HG03175 (cell line): ENCODE results near the gene FGF5.
"Not testable (repeated sequence)": the region's sequence is repeated elsewhere in the genome, so short reads cannot be mapped to it uniquely, and the experiment has no call there.

Experiments used
- ATAC-seq: cut with Tn5 transposase; IDR thresholded peaks from one replicate; pipeline ENCODE4 v1.9.1; 2021; ENCODE audit warnings: mild to moderate bottlenecking, moderate library complexity; ENCODE audit not compliant: unreplicated experiment

Gene FGF5, protein sequence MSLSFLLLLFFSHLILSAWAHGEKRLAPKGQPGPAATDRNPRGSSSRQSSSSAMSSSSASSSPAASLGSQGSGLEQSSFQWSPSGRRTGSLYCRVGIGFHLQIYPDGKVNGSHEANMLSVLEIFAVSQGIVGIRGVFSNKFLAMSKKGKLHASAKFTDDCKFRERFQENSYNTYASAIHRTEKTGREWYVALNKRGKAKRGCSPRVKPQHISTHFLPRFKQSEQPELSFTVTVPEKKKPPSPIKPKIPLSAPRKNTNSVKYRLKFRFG

DNA sequence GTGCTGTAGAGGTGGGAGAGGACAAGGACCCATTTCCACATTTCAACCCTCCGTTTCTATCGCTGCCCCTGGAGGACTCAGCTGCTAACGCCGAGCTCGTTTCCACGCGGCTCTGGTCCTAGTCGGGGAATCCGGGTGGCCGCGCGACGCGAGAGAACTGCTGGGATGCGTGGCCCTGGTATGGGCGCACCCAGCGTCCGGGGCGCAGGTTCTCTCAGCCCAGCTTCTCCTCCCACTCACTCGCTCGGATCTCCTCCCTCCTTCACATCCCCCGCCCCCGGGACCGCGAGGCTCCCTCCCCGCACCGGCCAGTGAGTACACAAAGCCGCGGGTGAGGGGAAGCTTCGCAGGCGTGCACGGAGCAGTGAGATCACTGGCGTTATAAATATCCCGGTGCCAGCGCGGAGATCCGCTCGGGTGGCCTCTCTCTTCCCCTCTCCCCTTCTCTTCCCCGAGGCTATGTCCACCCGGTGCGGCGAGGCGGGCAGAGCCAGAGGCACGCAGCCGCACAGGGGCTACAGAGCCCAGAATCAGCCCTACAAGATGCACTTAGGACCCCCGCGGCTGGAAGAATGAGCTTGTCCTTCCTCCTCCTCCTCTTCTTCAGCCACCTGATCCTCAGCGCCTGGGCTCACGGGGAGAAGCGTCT lies at the start of gene FGF5:
TSS of gene FGF5 (plus strand) at position 412 of the 649 bp plus-strand sequence. CDS start at position 573, 161 bp downstream.
- ATAC-seq: no peak

DNA sequence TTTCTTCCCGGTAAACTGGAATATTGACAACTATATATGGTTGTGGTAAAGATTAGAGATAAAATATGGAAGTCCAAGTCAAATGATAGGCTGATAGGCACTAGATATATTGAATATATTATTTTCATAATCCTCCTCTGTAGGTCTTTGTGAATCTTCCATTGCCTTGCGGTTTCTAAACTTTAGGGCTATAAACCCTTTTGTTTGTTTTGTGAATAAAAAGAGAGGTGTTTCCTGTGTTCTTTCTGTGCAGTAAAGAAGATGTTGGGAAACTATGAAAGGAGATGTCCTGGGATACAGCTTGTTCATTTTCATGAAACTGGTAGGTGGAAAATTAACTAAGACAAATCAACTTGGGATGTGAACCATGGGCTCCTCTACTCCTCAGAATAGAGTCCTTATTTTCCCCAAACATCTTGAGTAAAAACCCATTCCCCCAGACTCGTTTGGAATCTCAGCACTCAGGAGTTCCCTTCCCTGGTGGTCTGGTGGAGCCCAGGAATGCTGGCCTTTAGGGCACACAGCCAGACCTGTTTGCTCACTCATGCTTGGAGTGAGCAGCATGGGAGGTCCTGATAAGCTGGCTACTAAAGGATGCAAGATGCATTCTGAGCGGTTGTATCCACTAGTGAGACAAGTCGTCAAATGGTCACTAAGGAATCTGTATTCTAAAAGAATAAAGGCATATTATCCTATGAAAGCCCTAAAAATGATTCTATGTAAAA lies 47.0 kb upstream of the FGF5 start:
- ATAC-seq: no peak

DNA sequence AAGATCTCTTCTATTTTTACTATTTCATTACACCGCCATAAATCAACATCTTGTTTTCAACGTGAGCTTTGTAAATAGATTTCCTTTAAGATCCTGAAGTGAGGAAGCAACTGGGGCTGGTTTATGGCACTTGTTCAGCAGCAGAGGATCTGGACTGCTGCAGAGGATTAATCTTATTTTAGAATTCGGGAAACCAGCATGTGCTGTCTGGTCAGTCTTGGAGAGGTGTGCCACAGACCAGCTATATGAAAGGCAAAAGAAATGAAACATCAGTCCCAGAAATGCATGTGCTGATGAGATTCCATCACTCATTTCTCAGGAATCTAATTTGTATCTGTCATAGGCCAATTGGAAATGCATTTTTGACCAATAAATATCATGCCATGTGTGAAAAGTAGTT lies 45.8 kb upstream of the FGF5 start:
- no peak for ATAC-seq

DNA sequence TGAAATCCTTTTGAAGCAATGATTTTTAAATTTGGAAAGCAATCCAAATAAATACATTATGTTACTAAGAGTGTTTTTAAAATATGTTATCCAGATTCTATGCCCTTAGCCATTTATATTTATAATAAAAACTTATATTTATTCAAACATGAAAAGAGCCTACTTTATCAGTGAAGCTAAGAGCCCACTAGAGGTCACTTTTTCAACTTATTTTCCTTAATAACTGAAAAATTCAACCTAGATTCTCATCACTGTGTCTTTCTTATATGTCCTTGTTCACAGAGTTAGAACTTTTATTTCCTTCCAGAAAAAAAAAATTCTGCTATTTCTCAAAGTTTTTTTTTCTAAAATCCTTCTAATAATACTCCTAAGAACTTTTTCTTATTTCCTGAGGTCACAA lies 45.3 kb upstream of the FGF5 start:
- ATAC-seq: no peak

DNA sequence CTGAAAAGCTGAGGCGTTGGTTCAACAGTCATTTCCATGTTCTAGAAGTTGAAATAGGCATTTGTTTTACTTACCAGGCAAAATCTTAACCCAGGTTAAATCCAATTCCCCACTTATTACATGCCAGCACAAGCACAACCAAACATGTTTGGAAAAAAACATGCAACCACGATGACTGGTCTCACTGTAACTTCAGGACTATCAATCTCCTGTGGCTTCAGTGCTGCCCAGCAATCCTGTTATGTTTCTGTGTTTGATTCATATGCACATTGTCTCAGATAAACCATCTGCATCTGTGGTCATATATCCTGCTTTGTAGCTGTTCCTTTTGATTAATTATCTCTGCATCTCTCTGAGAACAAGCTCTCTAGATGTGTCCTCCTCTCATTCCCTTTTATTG lies 40.9 kb upstream of the FGF5 start:
- no peak for ATAC-seq

DNA sequence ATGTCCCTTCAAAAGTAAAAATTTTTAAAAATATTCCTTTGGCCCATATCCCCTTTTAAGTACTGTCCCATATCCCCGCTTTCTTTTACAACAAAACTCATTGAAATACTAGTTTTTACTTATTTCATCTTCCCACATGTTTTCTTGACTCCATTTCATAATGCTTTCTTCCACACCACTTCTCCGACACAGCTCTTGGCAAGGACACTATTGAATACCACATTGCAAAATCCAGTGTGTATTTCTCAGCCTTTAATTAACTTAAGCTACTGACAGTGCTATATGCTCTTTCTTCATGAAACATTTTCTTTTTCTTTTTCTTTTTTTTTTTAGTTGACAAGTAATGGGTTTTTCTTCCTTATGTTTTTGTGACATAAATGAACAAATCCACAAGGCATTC lies 40.4 kb upstream of the FGF5 start:
- ATAC-seq: no peak

DNA sequence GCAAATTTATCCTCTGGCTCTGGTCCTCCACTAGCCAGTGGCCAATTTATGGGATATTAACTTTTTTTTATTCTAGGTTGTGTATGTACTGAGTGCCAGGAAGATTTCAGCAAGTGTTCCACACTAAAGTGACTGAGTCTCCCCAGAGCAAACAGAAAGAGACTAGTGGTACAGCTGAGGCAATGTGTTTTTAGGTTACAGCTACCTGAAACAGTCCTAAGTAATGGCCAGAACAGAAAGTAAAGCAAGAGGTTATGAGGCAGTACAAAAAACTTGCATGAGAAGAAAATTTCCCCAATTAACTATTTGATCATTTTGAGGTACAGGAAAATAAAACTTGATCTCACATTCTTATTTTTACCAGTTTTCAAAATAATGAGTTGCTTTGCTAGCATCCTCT lies 38.0 kb upstream of the FGF5 start:
- ATAC-seq: no peak

DNA sequence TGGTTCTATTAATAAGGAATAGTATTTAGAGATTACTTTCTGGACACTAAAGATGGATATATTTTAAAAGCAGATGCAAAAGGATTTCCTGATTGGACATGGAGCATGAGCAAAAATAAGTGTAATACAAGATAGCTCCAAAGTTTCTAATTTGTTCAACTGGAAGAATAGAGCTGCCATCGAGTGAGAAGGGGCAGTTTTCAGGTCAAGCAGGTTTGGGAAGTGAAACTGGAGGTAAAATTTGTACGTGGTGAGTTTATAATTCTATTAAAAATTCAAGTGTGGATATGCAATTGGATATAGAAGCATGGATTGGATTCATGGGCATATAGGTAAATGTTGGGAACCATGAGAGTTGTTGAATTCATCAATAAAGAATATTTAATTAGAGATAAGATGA lies 37.3 kb upstream of the FGF5 start:
- no peak for ATAC-seq

DNA sequence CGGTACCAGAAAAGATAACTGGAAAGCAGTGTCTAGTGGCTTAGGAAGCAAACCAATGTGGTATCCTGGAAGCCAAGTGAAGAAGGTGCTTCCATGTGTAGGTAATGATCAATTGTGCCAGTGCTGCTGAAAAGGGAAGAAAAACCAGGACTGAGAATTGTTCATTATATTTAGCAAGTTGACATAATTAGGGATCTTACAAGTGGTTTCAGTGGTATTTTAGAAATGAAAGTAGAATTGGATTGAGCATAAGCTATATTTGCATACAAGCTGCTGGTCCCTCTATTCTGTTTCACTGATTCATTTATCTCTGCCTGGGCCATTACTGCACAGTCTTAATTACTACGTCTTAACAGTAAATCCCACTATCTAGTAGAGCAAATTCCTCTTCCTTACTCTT lies 36.9 kb upstream of the FGF5 start:
- ATAC-seq: peak; percentile 90

DNA sequence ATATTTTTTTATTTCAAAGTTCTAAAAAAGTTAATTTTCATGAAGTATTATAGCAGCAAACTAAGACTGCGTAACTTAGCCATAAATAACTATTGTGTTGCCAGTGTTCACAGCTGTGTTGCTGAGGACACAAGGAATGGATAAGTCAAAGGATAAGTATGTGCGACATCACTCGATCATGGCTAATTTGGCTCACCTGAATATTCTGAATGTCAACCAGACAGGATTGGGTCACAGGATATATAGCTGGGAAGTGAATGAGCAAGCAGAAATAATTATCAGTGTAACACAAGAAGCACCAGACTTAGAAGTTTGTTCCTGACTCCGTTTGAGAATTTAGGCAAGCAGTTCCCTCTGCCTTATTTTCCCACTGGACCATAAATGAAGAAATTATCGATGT lies 35.3 kb upstream of the FGF5 start:
- no peak for ATAC-seq

DNA sequence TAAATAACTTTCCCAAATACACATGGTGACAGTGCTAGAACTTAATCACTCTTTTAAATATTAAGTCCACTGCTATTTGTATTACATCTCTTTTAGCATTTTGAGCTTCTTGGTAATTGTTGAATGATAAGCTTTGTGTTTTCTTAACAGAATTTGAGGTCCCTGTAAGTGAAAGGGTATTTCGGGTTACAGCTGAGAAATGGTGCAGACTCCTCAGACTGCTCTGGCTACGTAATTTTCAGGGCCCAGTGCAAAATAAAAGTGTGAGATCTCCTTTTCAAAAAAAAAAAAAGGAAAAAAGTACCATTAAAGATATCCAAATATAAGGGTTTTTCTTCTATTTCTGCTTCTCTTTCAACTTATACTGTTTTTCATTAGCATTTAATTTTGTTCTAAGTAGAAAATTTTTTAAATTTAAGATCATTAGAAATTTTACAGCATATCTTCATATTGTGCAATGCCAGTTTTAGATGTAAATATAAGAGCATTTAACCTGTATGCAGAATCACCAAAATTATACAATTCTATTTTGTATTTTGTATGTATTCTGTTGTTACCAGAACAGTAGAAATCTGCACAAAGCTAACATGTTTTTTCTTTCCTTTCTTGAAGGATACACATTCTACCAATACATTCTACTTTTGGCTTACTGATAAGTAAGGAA lies 33.6 kb upstream of the FGF5 start:
- ATAC-seq: no peak

DNA sequence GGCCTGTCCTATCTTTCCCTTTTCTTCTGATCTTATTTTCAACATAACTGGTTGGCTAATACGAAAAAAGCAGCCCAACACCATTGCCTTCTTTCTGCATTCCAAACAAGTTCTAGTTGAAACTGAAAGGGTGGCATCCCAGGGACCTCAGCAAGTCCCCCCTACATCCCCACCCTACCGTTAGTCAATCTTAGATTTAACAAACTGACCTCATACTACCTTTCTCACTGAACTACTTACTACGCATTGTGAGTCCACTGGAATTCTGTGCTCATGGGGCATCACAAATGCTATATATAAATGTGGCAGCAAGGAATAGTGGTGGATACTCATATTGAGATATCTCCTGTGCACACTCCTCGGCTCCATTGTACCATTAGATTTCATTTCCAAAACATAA lies 33.1 kb upstream of the FGF5 start:
- no peak for ATAC-seq

DNA sequence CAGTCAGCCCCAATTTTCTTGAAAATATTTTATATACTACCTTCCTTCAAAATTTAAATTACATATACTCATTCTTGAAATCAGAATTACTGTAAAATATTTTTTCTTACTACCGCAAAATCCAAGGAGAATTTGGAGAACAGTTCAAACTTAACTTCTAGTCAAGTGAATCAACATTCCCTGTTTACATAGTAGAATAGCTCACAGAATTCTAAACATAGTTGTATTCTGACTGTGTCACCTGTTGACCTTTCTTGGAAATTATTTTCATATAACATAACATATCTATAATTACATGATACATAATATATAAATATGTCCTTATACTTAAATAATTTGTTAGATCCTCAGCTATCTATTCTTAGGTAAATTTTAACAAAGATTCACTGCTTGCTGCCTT lies 31.0 kb upstream of the FGF5 start:
- ATAC-seq: no peak

DNA sequence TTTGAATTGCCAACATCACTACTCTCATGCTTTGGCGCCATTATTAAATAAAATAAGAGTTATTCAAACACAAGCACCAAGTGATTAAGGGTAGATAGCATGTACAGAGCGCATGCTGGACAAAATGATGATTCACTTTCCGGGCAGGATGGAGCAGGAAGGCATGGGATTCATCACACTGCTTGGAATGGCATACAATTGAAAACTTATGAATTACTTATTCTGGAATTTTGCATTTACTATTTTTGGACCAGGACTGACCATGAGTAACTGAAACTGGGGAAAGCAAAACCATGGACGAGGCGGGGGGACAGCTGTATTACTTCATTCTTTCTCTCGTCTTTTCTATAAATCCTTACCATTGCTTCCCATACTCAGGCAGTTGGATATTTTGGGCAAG lies 28.5 kb upstream of the FGF5 start:
- ATAC-seq: no peak

DNA sequence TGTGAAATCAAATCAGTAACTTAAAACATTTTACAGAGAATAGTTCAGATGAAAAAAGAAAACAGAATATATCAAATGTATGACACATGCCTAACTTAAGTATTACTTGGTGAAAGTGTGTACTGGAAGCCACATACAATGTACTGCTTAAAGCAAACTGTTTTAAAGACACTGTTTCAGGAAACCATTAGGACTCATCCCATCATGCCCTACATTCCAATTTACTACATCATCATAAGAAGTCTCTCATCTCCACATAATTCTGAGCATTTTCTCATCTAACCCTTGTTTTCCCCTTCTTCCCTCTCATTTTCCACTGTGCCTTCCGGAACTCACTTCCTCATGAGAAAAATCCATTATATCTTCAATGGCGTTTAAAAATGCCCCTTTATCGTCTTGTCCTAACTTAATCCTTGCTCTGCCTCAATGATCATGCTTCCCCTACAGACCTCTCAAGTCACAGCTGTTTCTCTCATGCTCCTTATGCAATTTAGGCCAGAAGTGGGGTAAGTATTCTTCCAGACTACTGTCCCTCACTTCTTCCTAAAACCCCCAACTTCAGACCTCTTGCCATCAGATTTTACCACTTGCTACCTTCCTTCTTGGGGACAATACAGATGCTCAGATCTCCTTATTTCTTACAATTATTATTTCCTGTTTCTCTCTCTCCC lies 26.8 kb upstream of the FGF5 start:
- no peak for ATAC-seq

DNA sequence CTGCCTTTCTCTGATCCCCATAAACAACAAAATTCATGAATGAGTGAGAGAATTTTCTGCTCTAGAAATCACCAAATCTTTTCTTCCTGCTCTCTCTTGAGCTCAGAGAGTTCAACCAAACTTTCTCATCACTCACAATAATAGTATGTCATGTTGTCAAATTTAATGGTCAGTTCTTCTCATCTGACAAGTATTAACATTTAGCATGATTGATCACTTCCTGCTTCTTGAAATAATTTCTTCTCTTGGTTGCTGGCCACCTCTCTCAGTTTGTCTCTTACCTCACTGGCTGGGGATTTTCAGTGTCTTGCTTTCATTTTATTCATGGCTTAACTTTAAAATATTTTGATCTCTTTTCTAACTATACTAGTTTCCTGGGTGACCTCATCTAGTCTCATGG lies 25.5 kb upstream of the FGF5 start:
- ATAC-seq: no peak

DNA sequence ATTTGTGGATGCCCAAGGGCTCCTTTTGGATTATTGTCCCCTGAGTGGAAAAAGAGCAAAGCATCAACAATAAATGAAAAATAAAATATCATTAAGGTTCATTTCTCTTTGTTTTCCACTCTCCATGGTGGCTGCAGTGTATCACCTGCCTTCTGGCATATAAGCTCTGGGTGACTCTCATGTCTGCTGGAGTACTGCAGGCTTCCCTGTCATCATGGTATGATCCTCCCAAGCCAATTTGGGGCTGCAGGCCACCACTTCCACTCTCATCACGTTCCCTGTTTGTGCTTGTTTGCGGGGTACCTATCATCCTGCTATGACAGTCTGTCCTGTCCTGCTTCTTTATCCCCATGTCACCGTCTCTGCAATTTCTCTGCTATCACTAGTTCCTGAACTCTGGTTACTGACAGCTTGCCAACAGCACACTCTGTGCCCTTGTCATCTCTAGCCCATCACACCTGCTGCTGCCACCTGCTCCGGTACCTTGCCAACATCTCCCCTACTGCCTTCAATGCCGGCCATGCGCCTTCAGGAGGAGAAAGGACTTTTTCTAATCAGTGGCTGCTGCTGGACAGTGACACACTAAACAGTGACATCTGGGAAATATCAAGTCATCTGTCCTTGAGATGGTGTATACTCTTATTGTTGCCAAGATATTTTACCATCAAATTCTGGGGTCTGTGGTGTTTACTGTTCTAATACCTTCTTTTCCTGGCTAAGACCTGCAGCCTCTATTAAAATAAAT lies 23.0 kb upstream of the FGF5 start:
- ATAC-seq: no peak

DNA sequence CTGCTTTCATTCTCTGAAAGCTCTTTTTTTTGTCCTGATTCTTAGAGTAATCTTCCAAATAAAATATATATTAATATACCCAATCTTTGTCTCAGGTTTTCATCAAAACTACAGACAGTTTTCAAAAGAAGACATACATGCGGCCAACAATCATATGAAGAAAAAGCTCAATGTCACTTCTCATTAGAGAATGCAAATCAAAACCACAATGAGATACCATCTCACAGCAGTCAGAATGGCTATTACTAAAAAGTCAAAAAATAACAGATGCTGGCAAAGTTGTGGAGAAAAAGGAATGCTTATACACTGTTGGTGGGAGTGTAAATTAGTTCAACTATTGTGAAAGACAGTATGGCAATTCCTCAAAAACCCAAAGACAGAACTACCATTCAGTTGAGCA lies 19.0 kb upstream of the FGF5 start:
- not testable (repeated sequence) for ATAC-seq

DNA sequence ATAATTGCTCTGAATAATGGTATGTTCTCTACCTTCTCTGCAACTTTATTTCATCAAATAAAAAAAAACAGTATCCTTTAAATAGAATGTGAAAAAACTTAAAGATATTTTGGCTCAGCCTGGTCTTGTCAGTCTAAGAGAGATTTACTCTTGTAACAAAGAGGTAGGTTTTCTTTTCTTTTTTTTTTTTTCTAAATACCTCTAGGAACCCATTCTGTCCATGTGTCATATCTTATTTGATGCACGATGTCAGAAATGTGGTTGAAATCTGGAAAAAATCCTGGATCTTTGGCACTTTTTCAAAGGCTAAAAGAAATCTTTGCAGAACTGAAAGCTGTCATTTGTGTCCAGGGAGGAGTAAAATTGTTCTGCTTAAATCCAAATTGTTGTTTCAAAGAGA lies 17.3 kb upstream of the FGF5 start:
- ATAC-seq: no peak

DNA sequence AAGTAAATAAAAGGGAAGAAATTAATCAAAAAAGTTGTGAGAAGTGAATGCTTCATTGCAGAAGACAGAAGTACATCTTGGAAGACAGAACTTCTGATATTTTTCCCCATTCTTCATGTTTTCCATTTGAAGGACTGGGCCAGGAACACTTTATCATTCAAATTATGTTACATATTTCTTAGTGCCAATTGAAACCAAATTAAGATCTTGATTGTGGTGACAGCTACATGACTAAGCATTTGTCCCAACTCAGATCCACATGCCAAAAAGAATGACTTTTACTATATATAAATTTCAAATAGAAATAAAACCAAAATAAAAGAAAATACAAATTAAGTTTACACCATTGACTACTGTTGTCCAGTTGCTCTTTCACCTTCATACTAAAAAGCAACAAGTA lies 14.0 kb upstream of the FGF5 start:
- no peak for ATAC-seq

DNA sequence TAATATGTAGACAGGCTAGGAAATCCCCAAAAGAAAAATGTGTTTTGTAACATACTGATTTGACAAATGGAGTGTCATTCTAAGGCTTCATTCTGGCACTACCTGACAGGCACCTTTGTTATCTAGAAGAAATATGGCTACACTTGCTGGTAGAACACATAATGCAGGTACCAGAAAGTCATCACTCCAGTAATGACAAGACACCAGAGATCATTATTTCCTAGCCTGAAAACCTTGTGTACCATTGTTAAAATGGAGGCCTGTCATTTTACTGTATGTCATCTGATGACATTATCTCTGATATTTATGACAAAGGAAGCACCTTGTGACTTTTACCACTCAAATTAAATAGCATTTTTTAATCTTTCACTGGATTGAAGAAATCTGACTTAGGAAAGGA lies 13.5 kb upstream of the FGF5 start:
- ATAC-seq: no peak
